Keratinocyte (primary cell): Measurements from ENCODE around the gene NOP14.
"Not testable (repeated sequence)": the region's sequence is repeated elsewhere in the genome, so short reads cannot be mapped to it uniquely, and the experiment has no call there.

Experiments
- EZH2 ChIP-seq: IDR thresholded peaks from one replicate; pipeline ENCODE4 v1.6.1; 2012; ENCODE audit warnings: inconsistent platforms, mild to moderate bottlenecking, low read length, moderate library complexity
- TF ChIP-seq, protein P1 (sequence below), 3 experiments: IDR thresholded peaks in 1 of 3; conservative IDR thresholded peaks in 1 of 3; optimal IDR thresholded peaks in 1 of 3; 2 replicates in 2 of 3; 3 replicates in 1 of 3; pipeline versions ENCODE3 to v1.5.1; 2011; ENCODE audit warnings: low read length in 3 of 3, mild to moderate bottlenecking in 3 of 3, moderate library complexity in 2 of 3, control low read depth in 1 of 3, inconsistent platforms in 1 of 3; ENCODE audit not compliant: insufficient read depth in 2 of 3; ENCODE audit errors: extremely low read depth in 1 of 3

DNA sequence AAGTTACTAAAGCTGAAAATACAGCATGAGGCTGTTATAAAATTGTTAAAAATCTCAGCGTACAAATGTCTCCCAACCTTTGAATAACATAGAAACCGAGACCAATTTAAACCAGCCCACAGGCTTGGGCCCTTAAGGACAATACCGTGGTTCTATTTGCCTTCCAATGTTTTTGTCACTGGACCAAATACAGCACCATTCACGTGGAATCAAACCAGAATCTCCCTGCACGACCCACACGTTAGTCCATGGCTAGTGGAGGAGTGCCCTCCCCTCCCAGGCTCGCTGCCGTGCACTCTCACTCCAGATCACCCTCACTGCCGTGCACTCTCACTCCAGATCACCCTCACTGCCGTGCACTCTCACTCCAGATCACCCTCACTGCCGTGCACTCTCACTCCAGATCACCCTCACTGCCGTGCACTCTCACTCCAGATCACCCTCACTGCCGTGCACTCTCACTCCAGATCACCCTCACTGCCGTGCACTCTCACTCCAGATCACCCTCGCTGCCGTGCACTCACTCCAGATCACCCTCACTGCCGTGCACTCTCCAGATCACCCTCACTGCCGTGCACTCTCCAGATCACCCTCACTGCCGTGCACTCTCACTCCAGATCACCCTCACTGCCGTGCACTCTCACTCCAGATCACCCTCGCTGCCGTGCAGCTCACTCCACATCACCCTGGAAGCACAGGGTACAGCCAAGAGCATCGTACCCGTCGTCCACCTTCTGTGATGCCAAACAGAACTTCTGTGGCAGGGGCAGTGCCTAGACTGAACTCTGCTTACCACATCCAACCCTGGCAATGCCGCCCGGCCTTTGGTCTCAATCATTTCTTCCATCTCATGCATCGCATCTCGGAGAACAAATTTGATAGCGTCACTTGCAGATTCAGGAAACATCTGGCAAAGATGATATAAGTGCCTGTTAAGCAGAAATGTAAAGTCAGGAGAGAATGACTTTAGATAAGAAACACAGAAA lies 17.3 kb downstream of the NOP14 start:
- TF ChIP-seq, protein P1, sequence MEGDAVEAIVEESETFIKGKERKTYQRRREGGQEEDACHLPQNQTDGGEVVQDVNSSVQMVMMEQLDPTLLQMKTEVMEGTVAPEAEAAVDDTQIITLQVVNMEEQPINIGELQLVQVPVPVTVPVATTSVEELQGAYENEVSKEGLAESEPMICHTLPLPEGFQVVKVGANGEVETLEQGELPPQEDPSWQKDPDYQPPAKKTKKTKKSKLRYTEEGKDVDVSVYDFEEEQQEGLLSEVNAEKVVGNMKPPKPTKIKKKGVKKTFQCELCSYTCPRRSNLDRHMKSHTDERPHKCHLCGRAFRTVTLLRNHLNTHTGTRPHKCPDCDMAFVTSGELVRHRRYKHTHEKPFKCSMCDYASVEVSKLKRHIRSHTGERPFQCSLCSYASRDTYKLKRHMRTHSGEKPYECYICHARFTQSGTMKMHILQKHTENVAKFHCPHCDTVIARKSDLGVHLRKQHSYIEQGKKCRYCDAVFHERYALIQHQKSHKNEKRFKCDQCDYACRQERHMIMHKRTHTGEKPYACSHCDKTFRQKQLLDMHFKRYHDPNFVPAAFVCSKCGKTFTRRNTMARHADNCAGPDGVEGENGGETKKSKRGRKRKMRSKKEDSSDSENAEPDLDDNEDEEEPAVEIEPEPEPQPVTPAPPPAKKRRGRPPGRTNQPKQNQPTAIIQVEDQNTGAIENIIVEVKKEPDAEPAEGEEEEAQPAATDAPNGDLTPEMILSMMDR (optimal IDR thresholded peaks at IDR 0.05 in 1 of 3, IDR thresholded peaks at IDR 0.05 in 1 of 3, conservative IDR thresholded peaks at IDR 0.05 in 1 of 3; ENCODE audit: extremely low read depth in 1 of 3, insufficient read depth in 2 of 3, low read length in 3 of 3), result not testable (repeated sequence)
- TF ChIP-seq EZH2, result not testable (repeated sequence)
